ENCODE results near the gene HEY2. TPM values are rescaled to one million over a fixed set of nuclear protein-coding genes. Genes with fewer than 3 reads are reported as not detected.
"Not testable (repeated sequence)": the region's sequence is repeated elsewhere in the genome, so short reads cannot be mapped to it uniquely, and the experiment has no call there.

The HEY2 gene
- total RNA-seq: under 1 TPM; 0.33 to 0.60 TPM
- under 1 TPM; 0.18 to 0.32 (median 0.27) TPM for polyA plus RNA-seq
- 0 to 0.43 (median 0.21) reads per million in 6 experiments for total RNA-seq

DNA sequence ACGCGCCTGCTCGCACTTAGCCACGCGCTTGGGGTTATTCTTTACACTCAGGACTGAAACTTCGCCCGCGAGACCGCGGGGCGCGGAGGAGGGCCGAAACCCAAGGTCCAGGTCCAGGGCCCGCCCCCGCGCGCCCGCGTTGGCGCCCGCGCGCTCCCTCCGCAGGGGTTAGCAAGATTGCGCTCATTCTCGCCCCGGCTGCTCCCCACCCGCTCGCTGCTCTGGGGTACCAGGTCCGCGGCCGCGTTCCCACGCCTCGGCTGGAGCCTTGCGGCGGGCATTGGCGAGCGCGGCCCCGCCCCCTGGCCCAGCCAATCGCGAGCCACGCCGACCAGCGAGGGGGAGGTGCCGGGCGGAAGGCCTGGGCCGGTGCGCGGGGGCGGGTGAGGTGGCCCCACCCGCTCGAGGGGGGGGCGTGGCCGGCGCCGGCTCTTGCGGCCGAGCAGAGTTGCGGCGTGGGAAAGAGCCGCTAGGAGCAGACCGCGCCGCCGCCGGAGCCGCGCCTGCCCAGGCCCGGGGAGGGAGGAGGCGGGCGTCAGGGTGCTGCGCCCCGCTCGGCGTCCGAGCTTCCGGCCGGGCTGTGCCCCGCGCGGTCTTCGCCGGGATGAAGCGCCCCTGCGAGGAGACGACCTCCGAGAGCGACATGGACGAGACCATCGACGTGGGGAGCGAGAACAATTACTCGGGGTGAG, at the start of gene HEY2:
Gene HEY2 (plus strand): TSS at position 460 of the 692 bp plus-strand sequence. CDS start 145 bp downstream, at position 605.
- peak within 1 kb of the TSS; percentile 87 to 95 (median 92) for H3K4me3 Mint-ChIP-seq
- H3K27ac Mint-ChIP-seq: peak within 1 kb of the TSS; percentile 57 to 91 (median 79)
- peaks cover 18 to 46% (median 34%) of the 10 kb centered on the region in 5 donors for H3K27me3 Mint-ChIP-seq
- no peaks in the 10 kb centered on the region for H3K36me3 Mint-ChIP-seq
- peak; percentile 65 to 69 for ATAC-seq
- POLR2A ChIA-PET: interaction anchor here (1.2 to 3.2 kb wide), 3 partner anchors 31 to 447 kb away, joined by 7 to 19 read pairs (median 18); partner anchors contain the start of genes HDDC2 and NCOA7
- H3K4me1 Mint-ChIP-seq: peaks cover 17 to 42% (median 35%) of the 10 kb centered on the region in 4 donors
- H3K9me3 Mint-ChIP-seq: no peaks in the 10 kb centered on the region
- peak; percentile 65 to 86 (median 74) for DNase-seq

DNA sequence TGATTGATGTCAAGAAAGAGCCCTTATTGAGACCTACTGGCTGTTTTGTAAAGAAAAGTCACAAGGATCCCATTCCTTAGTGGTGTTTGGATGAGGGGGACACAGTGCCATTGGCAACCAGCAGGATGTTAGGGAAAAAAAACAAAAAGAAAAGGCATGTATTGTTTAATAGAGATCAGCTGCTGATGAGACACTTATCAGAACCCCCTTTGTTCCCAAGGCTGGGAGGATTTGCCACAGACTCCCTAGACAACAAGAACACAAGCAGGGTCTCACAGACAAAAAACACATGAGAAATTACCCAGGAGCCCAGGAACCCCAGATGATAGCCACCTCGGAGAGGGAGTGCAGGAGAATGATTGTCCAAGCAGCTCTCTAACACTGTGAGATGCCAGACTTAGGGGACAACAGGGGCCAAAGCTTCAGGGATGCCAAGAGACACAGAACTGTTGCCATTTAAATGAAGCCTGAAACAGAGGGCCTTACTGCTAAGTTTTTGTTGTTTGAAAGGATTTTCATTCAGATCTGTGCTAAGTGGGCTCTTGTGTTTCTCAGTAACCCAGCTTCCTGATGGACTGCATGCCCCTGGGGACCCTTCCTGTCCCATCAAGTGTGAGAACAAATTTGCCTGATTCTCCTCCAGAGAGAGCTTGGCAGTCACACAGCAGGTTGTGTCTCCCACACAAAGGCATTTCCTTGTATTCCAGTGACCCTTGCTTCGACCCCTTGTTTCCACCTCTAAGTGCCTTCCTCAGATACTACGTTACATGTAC, 48.7 kb upstream of the HEY2 start:
- H3K4me1 Mint-ChIP-seq: no peaks in the 10 kb centered on the region
- no peaks in the 10 kb centered on the region for H3K36me3 Mint-ChIP-seq
- no peak overlapping the region for H3K4me3 Mint-ChIP-seq
- peaks cover 2 to 15% (median 7%) of the 10 kb centered on the region in 5 donors for H3K27me3 Mint-ChIP-seq
- DNase-seq (no peak), ATAC-seq (no peak)
- POLR2A ChIA-PET: no interaction called here
- H3K27ac Mint-ChIP-seq: no peak overlapping the region
- peaks cover 0 to 2% (median 0%) of the 10 kb centered on the region in 9 donors for H3K9me3 Mint-ChIP-seq

- no peak for ATAC-seq
- Mint-ChIP-seq H3K9me3 (peaks cover 0 to 2% (median 0%) of the 10 kb centered on the region in 9 donors), H3K4me3 (no peak overlapping the region), H3K4me1 (peaks cover 0 to 1% (median 0%) of the 10 kb centered on the region in 4 donors), H3K27me3 (peaks cover 2 to 16% (median 11%) of the 10 kb centered on the region in 5 donors), H3K36me3 (no peaks in the 10 kb centered on the region), H3K27ac (no peak overlapping the region)
- POLR2A ChIA-PET: no interaction called here
- no peak for DNase-seq
These were observed 48.1 kb upstream of the HEY2 start for GRCh38 chr6:125701354-125701668.

DNA sequence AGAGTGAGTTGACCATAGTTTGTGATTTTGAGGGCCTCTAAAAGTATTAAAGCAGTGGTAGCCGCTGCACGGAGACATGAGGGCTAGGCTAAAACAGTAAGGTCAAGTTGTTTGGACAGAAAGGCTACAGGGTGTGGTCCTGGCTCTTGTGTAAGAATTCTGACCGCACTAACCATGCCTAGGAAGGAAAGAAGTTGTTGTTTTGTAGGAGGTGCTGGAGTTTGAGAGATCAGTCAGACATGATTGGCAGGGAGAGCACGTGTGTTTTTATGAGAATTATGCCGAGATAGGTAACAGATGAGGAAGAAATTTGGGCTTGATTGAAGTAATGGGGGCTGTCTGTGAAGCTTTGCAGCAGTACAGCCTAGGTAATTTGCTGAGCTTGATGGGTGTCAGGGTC, 45.5 kb upstream of the HEY2 start:
- H3K4me1 Mint-ChIP-seq, DNase-seq, ATAC-seq, H3K27ac Mint-ChIP-seq, H3K9me3 Mint-ChIP-seq, POLR2A ChIA-PET, H3K36me3 Mint-ChIP-seq, H3K4me3 Mint-ChIP-seq: not testable (repeated sequence)
- H3K27me3 Mint-ChIP-seq: peaks cover 0 to 18% (median 5%) of the 10 kb centered on the region in 5 donors

DNA sequence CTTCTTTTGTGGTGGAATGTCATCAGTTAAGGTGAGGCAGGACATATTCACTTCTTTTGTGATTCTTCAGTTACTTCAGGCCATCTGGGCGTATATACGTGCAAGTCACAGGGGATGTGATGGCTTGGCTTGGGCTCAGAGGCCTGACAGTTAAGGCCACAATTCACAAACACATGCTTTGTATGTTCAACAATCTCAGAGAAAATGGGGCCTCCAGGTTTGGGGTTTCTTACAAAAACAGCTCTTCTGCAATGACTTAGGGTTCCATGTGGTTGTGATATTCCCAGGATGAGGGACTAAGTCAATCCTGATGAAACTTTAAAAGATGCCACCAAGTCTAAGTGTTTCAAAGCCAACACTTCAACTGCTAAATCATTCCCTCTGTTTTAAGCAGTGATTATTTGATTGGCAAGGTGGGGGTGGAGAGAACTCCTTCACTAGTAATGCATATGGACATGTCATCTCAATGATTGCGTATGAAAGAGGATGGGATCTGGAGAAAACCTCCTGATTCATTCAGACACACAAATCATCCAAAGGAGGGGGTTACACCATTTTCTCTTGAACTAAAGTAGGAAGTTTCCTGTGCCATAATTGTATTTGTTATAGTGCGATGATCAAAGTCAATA, 41.7 kb upstream of the HEY2 start:
- no peak for ATAC-seq
- no peak for DNase-seq
- H3K4me1 Mint-ChIP-seq: peaks cover 0 to 1% (median 0%) of the 10 kb centered on the region in 4 donors
- peaks cover 1 to 17% (median 5%) of the 10 kb centered on the region in 5 donors for H3K27me3 Mint-ChIP-seq
- H3K27ac Mint-ChIP-seq: no peak overlapping the region
- POLR2A ChIA-PET: no interaction called here
- no peak overlapping the region for H3K4me3 Mint-ChIP-seq
- H3K36me3 Mint-ChIP-seq: peaks cover 0 to 6% (median 5%) of the 10 kb centered on the region in 3 donors
- H3K9me3 Mint-ChIP-seq: peaks cover 0 to 17% (median 6%) of the 10 kb centered on the region in 9 donors

DNA sequence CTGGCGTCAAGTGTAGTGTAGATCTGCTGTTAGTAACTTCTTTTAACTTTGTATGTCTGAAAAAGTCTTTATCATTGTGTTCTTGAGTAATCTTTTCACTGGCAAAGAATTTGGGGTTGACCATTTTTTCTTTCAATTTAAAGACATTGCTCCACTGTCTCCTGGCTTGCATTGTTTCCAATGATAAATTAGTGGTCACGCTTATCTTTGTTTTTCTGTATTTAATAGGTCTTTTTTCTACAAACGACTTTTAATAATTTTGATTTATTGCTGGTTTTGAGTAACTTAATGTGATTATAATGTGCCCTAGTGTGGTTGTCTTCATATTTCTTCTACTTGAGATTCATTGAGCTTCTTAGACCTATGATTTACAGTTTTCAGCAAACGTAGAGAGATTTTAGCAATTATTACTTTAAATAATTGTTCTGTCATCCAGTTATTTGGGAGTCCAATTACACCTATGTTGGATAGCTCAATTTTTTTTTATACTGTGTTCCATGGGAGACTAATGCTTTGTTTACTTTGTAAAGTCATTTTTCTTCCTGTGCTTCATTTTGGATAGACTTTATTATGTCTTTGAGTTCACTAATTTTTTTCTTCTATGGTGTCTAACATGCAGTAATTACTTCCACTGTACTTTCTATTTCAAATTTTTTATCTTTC, 38.3 kb upstream of the HEY2 start:
- POLR2A ChIA-PET: no interaction called here
- no peak for ATAC-seq

GRCh38 chr6:125714441-125715090, 34.9 kb upstream of the HEY2 start:
- ATAC-seq: no peak
- H3K27me3 Mint-ChIP-seq: peaks cover 0 to 7% (median 3%) of the 10 kb centered on the region in 5 donors
- POLR2A ChIA-PET: no interaction called here

More for the DNA sequence above, 38.3 kb upstream of the HEY2 start:
- H3K27me3 Mint-ChIP-seq: peaks cover 0 to 12% (median 5%) of the 10 kb centered on the region in 5 donors
- no peak for DNase-seq
- no peak overlapping the region for H3K27ac Mint-ChIP-seq
- no peak overlapping the region for H3K4me3 Mint-ChIP-seq
- peaks cover 0 to 17% (median 6%) of the 10 kb centered on the region in 9 donors for H3K9me3 Mint-ChIP-seq
- peaks cover 0 to 4% (median 0%) of the 10 kb centered on the region in 4 donors for H3K4me1 Mint-ChIP-seq
- peaks cover 0 to 6% (median 5%) of the 10 kb centered on the region in 3 donors for H3K36me3 Mint-ChIP-seq

GRCh38 chr6:125717120-125717731, 32.2 kb upstream of the HEY2 start:
- Mint-ChIP-seq H3K36me3 (no peaks in the 10 kb centered on the region), H3K27me3 (peaks cover 4 to 11% (median 6%) of the 10 kb centered on the region in 5 donors), H3K9me3 (peaks cover 0 to 2% (median 0%) of the 10 kb centered on the region in 9 donors), H3K4me1 (peaks cover 0 to 4% (median 0%) of the 10 kb centered on the region in 4 donors), H3K4me3 (no peak overlapping the region), H3K27ac (no peak overlapping the region)
- POLR2A ChIA-PET: no interaction called here
- DNase-seq (no peak), ATAC-seq (no peak)

More at GRCh38 chr6:125714441-125715090, 34.9 kb upstream of the HEY2 start:
- H3K27ac Mint-ChIP-seq: no peak overlapping the region
- H3K9me3 Mint-ChIP-seq: peaks cover 0 to 17% (median 6%) of the 10 kb centered on the region in 9 donors
- H3K4me3 Mint-ChIP-seq: no peak overlapping the region
- H3K4me1 Mint-ChIP-seq: peaks cover 0 to 4% (median 0%) of the 10 kb centered on the region in 4 donors
- no peak for DNase-seq
- peaks cover 0 to 6% (median 5%) of the 10 kb centered on the region in 3 donors for H3K36me3 Mint-ChIP-seq

DNA sequence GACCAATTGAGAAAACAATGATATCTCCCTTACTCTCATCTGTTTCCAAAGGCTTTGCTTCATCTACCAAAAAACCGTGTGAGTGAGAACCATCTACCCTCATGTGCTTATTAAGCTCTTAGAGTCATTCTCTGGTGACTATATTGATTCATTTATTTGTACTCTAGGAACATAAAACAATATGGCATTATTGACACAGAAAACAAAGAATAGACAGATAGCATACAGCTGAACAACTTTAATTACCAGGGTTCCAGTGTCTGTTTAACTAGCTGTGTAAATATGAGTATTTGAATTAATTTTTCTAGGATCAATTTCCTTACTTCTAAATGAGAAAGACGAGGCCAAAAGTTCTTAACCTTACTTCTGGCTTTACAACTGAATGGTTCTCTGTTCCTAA, 31.3 kb upstream of the HEY2 start:
- Mint-ChIP-seq H3K27me3 (peaks cover 11 to 18% (median 13%) of the 10 kb centered on the region in 5 donors), H3K4me1 (peaks cover 0 to 4% (median 0%) of the 10 kb centered on the region in 4 donors), H3K9me3 (no peaks in the 10 kb centered on the region), H3K36me3 (no peaks in the 10 kb centered on the region), H3K4me3 (no peak overlapping the region), H3K27ac (no peak overlapping the region)
- DNase-seq: no peak
- POLR2A ChIA-PET: no interaction called here
- ATAC-seq: no peak

GRCh38 chr6:125722886-125723285, 26.5 kb upstream of the HEY2 start:
- Mint-ChIP-seq H3K27ac (no peak overlapping the region), H3K36me3 (no peaks in the 10 kb centered on the region), H3K9me3 (no peaks in the 10 kb centered on the region), H3K4me1 (no peaks in the 10 kb centered on the region), H3K4me3 (no peak overlapping the region), H3K27me3 (peaks cover 14 to 31% (median 24%) of the 10 kb centered on the region in 5 donors)
- no peak for ATAC-seq
- POLR2A ChIA-PET: no interaction called here
- DNase-seq: no peak

GRCh38 chr6:125727216-125727615, 22.2 kb upstream of the HEY2 start:
- no peak for DNase-seq
- no peak overlapping the region for H3K27ac Mint-ChIP-seq
- no peaks in the 10 kb centered on the region for H3K9me3 Mint-ChIP-seq
- POLR2A ChIA-PET: no interaction called here
- peaks cover 13 to 28% (median 23%) of the 10 kb centered on the region in 5 donors for H3K27me3 Mint-ChIP-seq
- no peak for ATAC-seq
- no peak overlapping the region for H3K4me3 Mint-ChIP-seq
- H3K4me1 Mint-ChIP-seq: no peaks in the 10 kb centered on the region
- no peaks in the 10 kb centered on the region for H3K36me3 Mint-ChIP-seq
